ENCODE results near the gene RGMA.

GRCh38 chr15:93058904-93059427, 30.0 kb downstream of the RGMA start:
- TF ChIP-seq CTCF (conservative IDR thresholded peaks at IDR 0.05) (no peak), ZFX (IDR thresholded peaks at IDR 0.05) (no peak)

Data from C4-2B (cell line).